PC-3 (cell line): Measurements from ENCODE around the gene SLC51B. TPM values are rescaled to one million over a fixed set of nuclear protein-coding genes. Genes with fewer than 3 reads are reported as not detected.

Experiments used
- ATAC-seq: fragments of 200-7000 bp; cut with Tn5 transposase; 2 replicates; pipeline ENCODE4 v1.9.1; 2020; ENCODE audit warnings: mild to moderate bottlenecking, moderate library complexity
- BruUV-seq: library from RNA; stranded (reverse); fragments of 400-500 nt; replicated peaks from 2 replicates; lab custom pipeline; 2021; lab: Mats Ljungman, UMichigan
- CTCF ChIA-PET: fragments of 300-600 bp; sonication (Branson Sonifier 250); formaldehyde crosslinking; loops from one replicate; lab custom pipeline; 2022; ENCODE audit warnings: antibody characterized with exemption; lab: Charles Lee
- POLR2A ChIA-PET: fragments of 300-600 bp; sonication (Branson Sonifier 250); formaldehyde crosslinking; loops from one replicate; lab custom pipeline; 2022; ENCODE audit warnings: antibody characterized with exemption; ENCODE audit not compliant: unreplicated experiment; lab: Charles Lee
- DNase-seq: peaks from one replicate; pipeline ENCODE4 v3.0.0-alpha.2; 2015
- H2AFZ ChIP-seq: fragments of 300-600 bp; sonication (generic); 2 replicates; pipeline ENCODE4 v1.6.0; 2016; ENCODE audit warnings: antibody characterized with exemption, low read length
- H3F3A ChIP-seq: fragments of 300-600 bp; sonication (generic); one replicate; pipeline ENCODE4 v1.6.0; 2017; ENCODE audit warnings: antibody characterized with exemption, low read length, control low read depth, mild to moderate bottlenecking; ENCODE audit not compliant: unreplicated experiment
- H3K27ac ChIP-seq: fragments of 300-600 bp; sonication (generic); 2 replicates; pipeline ENCODE4 v1.5.1; 2016; ENCODE audit warnings: mild to moderate bottlenecking, low read length
- H3K27me3 ChIP-seq: fragments of 300-600 bp; sonication (generic); 2 replicates; pipeline ENCODE4 v1.6.1; 2016; ENCODE audit warnings: low read length, mixed read lengths
- H3K36me3 ChIP-seq: fragments of 300-600 bp; sonication (generic); 2 replicates; pipeline ENCODE4 v1.6.1; 2016; ENCODE audit warnings: low read depth, mixed run types, low read length, mixed read lengths
- H3K4me1 ChIP-seq: fragments of 300-600 bp; sonication (generic); 2 replicates; pipeline ENCODE4 v1.5.1; 2016; ENCODE audit warnings: low read length; ENCODE audit not compliant: insufficient read depth
- H3K4me2 ChIP-seq: fragments of 300-600 bp; sonication (generic); 2 replicates; pipeline ENCODE4 v1.6.0; 2016; ENCODE audit warnings: low read length
- H3K4me3 ChIP-seq: fragments of 300-600 bp; sonication (generic); 2 replicates; pipeline ENCODE4 v1.5.1; 2016; ENCODE audit warnings: mild to moderate bottlenecking, low read length, mixed read lengths
- H3K79me2 ChIP-seq: fragments of 300-600 bp; sonication (generic); 2 replicates; pipeline ENCODE4 v1.6.1; 2017; ENCODE audit warnings: low read length, mixed read lengths
- H3K9ac ChIP-seq: fragments of 300-600 bp; sonication (generic); 2 replicates; pipeline ENCODE4 v1.6.0; 2016; ENCODE audit warnings: mild to moderate bottlenecking, low read length
- H3K9me2 ChIP-seq: fragments of 300-600 bp; sonication (generic); replicated peaks from 2 replicates; pipeline ENCODE4 v1.6.1; 2016; ENCODE audit warnings: mixed run types, low read length, mixed read lengths
- H3K9me3 ChIP-seq: fragments of 300-600 bp; sonication (generic); 2 replicates; pipeline ENCODE4 v1.6.1; 2016; ENCODE audit warnings: low read length, mixed read lengths
- H4K20me1 ChIP-seq: fragments of 300-600 bp; sonication (generic); 2 replicates; pipeline ENCODE4 v1.6.1; 2016; ENCODE audit warnings: low read length, mixed read lengths
- EZH2 ChIP-seq: fragments of 300-600 bp; sonication (generic); IDR thresholded peaks from one replicate; pipeline ENCODE4 v1.6.1; 2017; ENCODE audit warnings: antibody characterized with exemption, mild to moderate bottlenecking, low read length; ENCODE audit not compliant: unreplicated experiment
- EZH2phosphoT487 ChIP-seq: fragments of 300-600 bp; sonication (generic); IDR thresholded peaks from 2 replicates; pipeline ENCODE4 v1.6.1; 2018; ENCODE audit warnings: mild to moderate bottlenecking, antibody characterized with exemption, low read length, borderline replicate concordance
- intact Hi-C: fragments of 100-400 bp; cut with micrococcal nuclease; formaldehyde crosslinking; loops from 2 replicates; pipeline ENCODE4 v1.9.0; 2023
- total RNA-seq: library from RNA; depleted of rRNA; stranded (reverse); fragments of >200 nt; gene quantifications from 2 replicates; pipeline ENCODE4 v1.2.3, GENCODE V29; 2014
- TF ChIP-seq, protein P1 (sequence below): fragments of 300-600 bp; sonication (generic); conservative IDR thresholded peaks from 2 replicates; pipeline ENCODE4 v1.5.1; 2017; ENCODE audit warnings: antibody characterized with exemption, low read depth, mild to moderate bottlenecking, low read length

Gene SLC51B
- total RNA-seq, 1 experiment from 2014 or later: not detected

DNA sequence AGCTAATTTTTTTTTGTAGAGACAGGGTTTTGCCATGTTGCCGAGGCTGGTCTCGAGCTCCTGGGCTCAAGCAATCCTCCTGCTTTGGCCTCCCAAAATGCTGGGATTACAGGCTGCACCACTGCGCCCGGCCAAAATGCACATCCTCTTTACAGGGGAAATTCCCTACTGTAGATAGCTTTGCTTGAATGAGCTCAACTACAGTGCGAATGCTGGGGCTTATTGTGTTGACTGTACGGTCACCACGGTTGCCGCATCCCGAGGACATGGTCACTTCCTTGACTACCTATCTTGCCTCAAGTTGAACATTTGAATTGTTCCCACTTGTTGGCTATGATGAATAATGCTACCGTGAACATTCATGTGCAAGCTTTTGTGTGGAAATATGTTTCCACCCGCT is 10.5 kb upstream of the SLC51B start:
- POLR2A ChIA-PET: no interaction called here
- intact Hi-C loops: loop anchor here (5.0 kb wide), 1 partner anchor 263 kb away; the partner anchor contains the start of gene RNU5A-1
- Histone ChIP-seq H3K4me1 (peaks cover 5% of the 10 kb centered on the region; the same call in 1 of the 2 replicates), H3K27ac (no peak overlapping the region), H4K20me1 (no peaks in the 10 kb centered on the region), H3K27me3 (no peaks in the 10 kb centered on the region), H2AFZ (no peak overlapping the region), H3K4me3 (no peak overlapping the region), H3K9ac (no peak overlapping the region), H3K4me2 (no peak overlapping the region), H3K9me3 (no peaks in the 10 kb centered on the region), H3K36me3 (no peaks in the 10 kb centered on the region), H3F3A (no peaks in the 10 kb centered on the region), H3K79me2 (no peaks in the 10 kb centered on the region), H3K9me2 (no peaks in the 10 kb centered on the region)
- CTCF ChIA-PET: interaction anchor here (0.6 kb wide), 1 partner anchor 151 kb away, joined by 6 read pairs; the partner anchor contains the start of gene CLPX
- no TSS peak for BruUV-seq
- ATAC-seq (no peak), DNase-seq (no peak)
- TF ChIP-seq EZH2phosphoT487 (no peak), EZH2 (no peak)
- TF ChIP-seq, protein P1, sequence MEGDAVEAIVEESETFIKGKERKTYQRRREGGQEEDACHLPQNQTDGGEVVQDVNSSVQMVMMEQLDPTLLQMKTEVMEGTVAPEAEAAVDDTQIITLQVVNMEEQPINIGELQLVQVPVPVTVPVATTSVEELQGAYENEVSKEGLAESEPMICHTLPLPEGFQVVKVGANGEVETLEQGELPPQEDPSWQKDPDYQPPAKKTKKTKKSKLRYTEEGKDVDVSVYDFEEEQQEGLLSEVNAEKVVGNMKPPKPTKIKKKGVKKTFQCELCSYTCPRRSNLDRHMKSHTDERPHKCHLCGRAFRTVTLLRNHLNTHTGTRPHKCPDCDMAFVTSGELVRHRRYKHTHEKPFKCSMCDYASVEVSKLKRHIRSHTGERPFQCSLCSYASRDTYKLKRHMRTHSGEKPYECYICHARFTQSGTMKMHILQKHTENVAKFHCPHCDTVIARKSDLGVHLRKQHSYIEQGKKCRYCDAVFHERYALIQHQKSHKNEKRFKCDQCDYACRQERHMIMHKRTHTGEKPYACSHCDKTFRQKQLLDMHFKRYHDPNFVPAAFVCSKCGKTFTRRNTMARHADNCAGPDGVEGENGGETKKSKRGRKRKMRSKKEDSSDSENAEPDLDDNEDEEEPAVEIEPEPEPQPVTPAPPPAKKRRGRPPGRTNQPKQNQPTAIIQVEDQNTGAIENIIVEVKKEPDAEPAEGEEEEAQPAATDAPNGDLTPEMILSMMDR: no peak

DNA sequence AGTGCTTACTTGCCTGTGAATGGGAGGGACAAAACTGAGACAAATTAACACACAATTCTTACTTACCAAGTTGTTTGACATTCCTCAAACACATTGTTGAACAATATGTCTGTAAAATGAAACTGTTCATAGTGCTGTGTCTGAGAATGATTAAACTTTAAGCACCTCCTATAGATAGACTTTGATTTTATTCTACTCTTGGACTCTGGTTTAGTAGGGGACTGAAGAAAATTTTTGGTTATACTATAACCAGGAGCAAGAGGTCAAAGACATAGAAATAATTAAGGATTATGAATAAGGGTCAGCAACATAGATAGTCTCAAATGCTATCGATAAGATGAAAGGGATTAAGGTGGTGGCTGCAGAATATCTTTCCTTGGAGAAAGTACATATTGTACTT is 7.9 kb upstream of the SLC51B start:
- H4K20me1 ChIP-seq: no peaks in the 10 kb centered on the region
- no peaks in the 10 kb centered on the region for H3K9me2 ChIP-seq
- H2AFZ ChIP-seq: no peak overlapping the region
- ChIA-PET CTCF (no interaction called here), POLR2A (no interaction called here)
- H3K36me3 ChIP-seq: no peaks in the 10 kb centered on the region
- intact Hi-C loops: no loop called here
- BruUV-seq: no TSS peak
- no peak overlapping the region for H3K4me2 ChIP-seq
- H3K27ac ChIP-seq: no peak overlapping the region
- H3K4me1 ChIP-seq: peaks cover 5% of the 10 kb centered on the region; the same call in 1 of the 2 replicates
- DNase-seq (no peak), ATAC-seq (no peak)
- TF ChIP-seq EZH2: no peak
- TF ChIP-seq, protein P1: no peak
- TF ChIP-seq EZH2phosphoT487: no peak
- H3K9me3 ChIP-seq: no peaks in the 10 kb centered on the region
- H3K27me3 ChIP-seq: no peaks in the 10 kb centered on the region
- H3K9ac ChIP-seq: no peak overlapping the region
- H3K79me2 ChIP-seq: no peaks in the 10 kb centered on the region
- no peaks in the 10 kb centered on the region for H3F3A ChIP-seq
- H3K4me3 ChIP-seq: no peak overlapping the region

DNA sequence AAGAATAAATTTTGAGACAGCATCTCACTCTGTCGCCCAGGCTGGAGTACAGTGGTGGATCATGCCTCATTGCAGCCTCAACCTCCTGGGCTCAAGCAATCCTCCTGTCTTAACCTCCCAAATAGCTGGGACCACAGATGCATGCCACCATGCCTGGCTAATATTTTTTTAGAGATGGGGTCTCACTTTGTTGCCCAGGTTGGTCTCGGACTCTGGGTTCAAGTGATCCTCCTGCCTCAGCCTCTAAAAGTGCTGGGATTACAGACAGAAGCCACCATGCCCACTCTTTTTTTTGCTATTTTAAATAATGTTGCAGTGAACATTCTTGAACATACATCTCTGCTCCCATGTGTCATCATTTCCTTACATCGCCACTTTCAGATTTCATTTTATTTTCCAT is 6.8 kb upstream of the SLC51B start:
- no peak overlapping the region for H3K27ac ChIP-seq
- ChIA-PET POLR2A (no interaction called here), CTCF (no interaction called here)
- intact Hi-C loops: no loop called here
- no peaks in the 10 kb centered on the region for H3F3A ChIP-seq
- H3K4me2 ChIP-seq: no peak overlapping the region
- ATAC-seq: no peak
- no peaks in the 10 kb centered on the region for H3K27me3 ChIP-seq
- no peak overlapping the region for H3K9ac ChIP-seq
- TF ChIP-seq EZH2phosphoT487: no peak
- TF ChIP-seq, protein P1: no peak
- H3K4me3 ChIP-seq: no peak overlapping the region
- no peaks in the 10 kb centered on the region for H3K9me2 ChIP-seq
- no peaks in the 10 kb centered on the region for H4K20me1 ChIP-seq
- H3K79me2 ChIP-seq: no peaks in the 10 kb centered on the region
- peaks cover 10% of the 10 kb centered on the region; the same call in 1 of the 2 replicates for H3K4me1 ChIP-seq
- no peak for DNase-seq
- H3K36me3 ChIP-seq: no peaks in the 10 kb centered on the region
- H3K9me3 ChIP-seq: no peaks in the 10 kb centered on the region
- no TSS peak for BruUV-seq
- H2AFZ ChIP-seq: no peak overlapping the region
